K562 (cell line): ENCODE measurements around the gene PYM1. TPM values are rescaled to one million over a fixed set of nuclear protein-coding genes. Genes with fewer than 3 reads are reported as not detected.

Experiments
- FOXK2 ChIP-seq, 2 experiments: fragments of 450-650 bp; IDR thresholded peaks in 1 of 2; conservative IDR thresholded peaks in 1 of 2; 2 replicates each; pipeline ENCODE4 v1.6.1; 2016; ENCODE audit warnings: low read depth in 2 of 2, mild to moderate bottlenecking in 1 of 2
- GABPA ChIP-seq: fragments of 200-800 bp; sonication (Bioruptor generic); conservative IDR thresholded peaks from 2 replicates; pipeline ENCODE4 v1.6.1; 2016; ENCODE audit warnings: low read depth, missing genetic modification characterization, missing compliant biosample characterization
- HDAC2 ChIP-seq: fragments of 450-650 bp; IDR thresholded peaks from 2 replicates; pipeline ENCODE4 v1.6.1; 2016; ENCODE audit warnings: mild to moderate bottlenecking
- HDAC6 ChIP-seq: IDR thresholded peaks from 2 replicates; pipeline ENCODE4 v1.6.1; 2012; ENCODE audit warnings: low read depth, mild to moderate bottlenecking, control low read depth, inconsistent platforms, low read length, moderate library complexity
- HEY1 ChIP-seq: fragments of 250-450 bp; sonication (Bioruptor Pico); IDR thresholded peaks from 2 replicates; pipeline ENCODE4 v1.5.0; 2020; ENCODE audit warnings: mild to moderate bottlenecking, moderate library complexity, borderline replicate concordance
- IRF2 ChIP-seq: sonication (generic); formaldehyde crosslinking; IDR thresholded peaks from 2 replicates; pipeline ENCODE4 v1.8.1; 2022; ENCODE audit warnings: mild to moderate bottlenecking, missing genetic modification reagents
- NFRKB ChIP-seq: fragments of 450-650 bp; IDR thresholded peaks from 2 replicates; pipeline ENCODE4 v1.6.1; 2016; ENCODE audit warnings: low read depth
- PATZ1 ChIP-seq: fragments of 250-450 bp; sonication (Bioruptor Pico); IDR thresholded peaks from 2 replicates; pipeline ENCODE4 v1.5.0; 2020; ENCODE audit warnings: mild to moderate bottlenecking, borderline replicate concordance
- RBM25 ChIP-seq: fragments of 200-400 bp; formaldehyde crosslinking; IDR thresholded peaks from 2 replicates; pipeline ENCODE4 v1.6.1; 2018; ENCODE audit warnings: low read length, low read depth, moderate library complexity; ENCODE audit not compliant: severe bottlenecking
- RFX5 ChIP-seq: IDR thresholded peaks from 2 replicates; pipeline ENCODE4 v1.6.1; 2011; ENCODE audit warnings: low read depth, mild to moderate bottlenecking, improper control_type of control experiment, low read length
- SMARCB1 ChIP-seq: IDR thresholded peaks from 2 replicates; pipeline ENCODE4 v1.6.1; 2011; ENCODE audit warnings: improper control_type of control experiment, low read depth; ENCODE audit not compliant: insufficient read length
- STAG1 ChIP-seq: sonication (generic); formaldehyde crosslinking; IDR thresholded peaks from 2 replicates; pipeline ENCODE4 v1.5.0; 2020; ENCODE audit warnings: missing genetic modification reagents, borderline replicate concordance
- TAF7 ChIP-seq: fragments of 450-650 bp; IDR thresholded peaks from 2 replicates; pipeline ENCODE4 v1.6.1; 2016; ENCODE audit warnings: missing genetic modification characterization, missing compliant biosample characterization
- TAL1 ChIP-seq: fragments of 450-650 bp; IDR thresholded peaks from 2 replicates; pipeline ENCODE4 v1.6.1; 2016; ENCODE audit warnings: mild to moderate bottlenecking
- THRB ChIP-seq: fragments of 450-650 bp; formaldehyde crosslinking; conservative IDR thresholded peaks from 2 replicates; pipeline ENCODE4 v1.4.0; 2022; ENCODE audit warnings: mild to moderate bottlenecking, missing genetic modification characterization
- ZBTB17 ChIP-seq: fragments of 450-650 bp; formaldehyde crosslinking; IDR thresholded peaks from 2 replicates; pipeline ENCODE4 v1.4.0; 2020; ENCODE audit warnings: mild to moderate bottlenecking
- ZNF12 ChIP-seq: sonication (generic); formaldehyde crosslinking; IDR thresholded peaks from 2 replicates; pipeline ENCODE4 v1.4.0; 2020; ENCODE audit warnings: mild to moderate bottlenecking, missing genetic modification reagents
- ZNF146 ChIP-seq: IDR thresholded peaks from one replicate; pipeline ENCODE4 v1.6.1; 2018; ENCODE audit warnings: missing compliant biosample characterization; ENCODE audit not compliant: unreplicated experiment
- polyA plus RNA-seq, 8 experiments: library from polyadenylated mRNA; depleted of rRNA in 4 of 8; stranded (reverse) in 5 of 8; unstranded in 3 of 8; fragments of >200 nt; fragmentation: Nextera tagmentation in 2 of 8; fragmentation: Illumina TruSeq in 1 of 8; extraction: Ambion mirVana in 2 of 8; extraction: Trizol in 1 of 8; gene quantifications; 2 replicates each; pipeline versions ENCODE4 v1.2.1 to v1.2.3, GENCODE V29; 2011 to 2014; ENCODE audit warnings: inconsistent platforms in 1 of 8, missing spikeins in 1 of 8
- total RNA-seq, 7 experiments: library from RNA; depleted of rRNA in 6 of 7; stranded (reverse); fragments of >200 nt in 6 of 7; fragmentation: Illumina TruSeq in 2 of 7; extraction: Trizol in 2 of 7; gene quantifications; 2 replicates each; pipeline versions ENCODE4 v1.2.1 to v1.2.3, GENCODE V29; 2011 to 2021; ENCODE audit warnings: low replicate concordance in 1 of 7

PYM1 gene
- total and polyA plus RNA-seq, 9 of the 15 experiments (the other 6 are each of a cell fraction or from before 2014, with no cell fraction given) = 29.0 to 51.3 (median 34.1) TPM

GRCh38 chr12:55966408-55967281 lies 39.0 kb upstream of the PYM1 start, which contains the start of gene CDK2 (continued):
- no peak for TF ChIP-seq PATZ1 (CRISPR knock-in tag)
- no peak for TF ChIP-seq HDAC6
- peak; percentile 54 for TF ChIP-seq GABPA (tag)
- TF ChIP-seq HDAC2 = no peak
- TF ChIP-seq NFRKB = 0 out of 2 replicates have a peak, but pooled peaks have one; percentile 33
- TF ChIP-seq ZBTB17 (CRISPR knock-in tag) = no peak
- TF ChIP-seq FOXK2 (conservative IDR thresholded peaks at IDR 0.05 in 1 of 2, IDR thresholded peaks at IDR 0.05 in 1 of 2; ENCODE audit: low read depth in 2 of 2) = no peak; a peak in 1 of 4 replicates
- TF ChIP-seq STAG1 = no peak
- TF ChIP-seq IRF2 = no peak
- no peak for TF ChIP-seq ZNF146 (CRISPR knock-in tag)
- TF ChIP-seq THRB (CRISPR knock-in tag) = no peak
- TF ChIP-seq SMARCB1 = no peak
- no peak for TF ChIP-seq HEY1 (CRISPR knock-in tag)
- no peak for TF ChIP-seq RBM25
- TF ChIP-seq ZNF12 (CRISPR knock-in tag) = no peak
- no peak for TF ChIP-seq RFX5
- TF ChIP-seq TAF7 (tag) = no peak
- TF ChIP-seq TAL1 = no peak
